Measurements from ENCODE around the gene TOB1.

TOB1 gene

GRCh38 chr17:50834429-50835300, 31.5 kb downstream of the TOB1 start:
- no peak for TF ChIP-seq CTCF (conservative IDR thresholded peaks at IDR 0.05; ENCODE audit: low read depth, low read length)
- H3K4me3 ChIP-seq (ENCODE audit: low read depth, low read length): peak overlapping the region; percentile 42
- peak; percentile 49 for DNase-seq (ENCODE audit: low read depth)

- no peak for TF ChIP-seq CTCF (conservative IDR thresholded peaks at IDR 0.05; ENCODE audit: low read depth, low read length)
- no peak for DNase-seq (ENCODE audit: low read depth)
- H3K4me3 ChIP-seq (ENCODE audit: low read depth, low read length): no peak overlapping the region
These were observed 32.4 kb downstream of the TOB1 start for GRCh38 chr17:50833510-50834428.

- H3K4me3 ChIP-seq (ENCODE audit: low read depth, low read length): no peak overlapping the region
- no peak for TF ChIP-seq CTCF (conservative IDR thresholded peaks at IDR 0.05; ENCODE audit: low read depth, low read length)
These were observed 33.2 kb downstream of the TOB1 start for GRCh38 chr17:50832864-50833381.

GRCh38 chr17:50832267-50832863, 33.8 kb downstream of the TOB1 start:
- H3K4me3 ChIP-seq (ENCODE audit: low read depth, low read length): no peak overlapping the region
- DNase-seq (ENCODE audit: low read depth): no peak
- no peak for TF ChIP-seq CTCF (conservative IDR thresholded peaks at IDR 0.05; ENCODE audit: low read depth, low read length)

More at GRCh38 chr17:50832864-50833381, 33.2 kb downstream of the TOB1 start:
- DNase-seq (ENCODE audit: low read depth): no peak

GRCh38 chr17:50831471-50831928, 34.7 kb downstream of the TOB1 start:
- no peak overlapping the region for H3K4me3 ChIP-seq (ENCODE audit: low read depth, low read length)
- TF ChIP-seq CTCF (conservative IDR thresholded peaks at IDR 0.05; ENCODE audit: low read depth, low read length): no peak
- peak; percentile 34 for DNase-seq (ENCODE audit: low read depth)

- peak; percentile 64 for DNase-seq (ENCODE audit: low read depth)
- no peak for TF ChIP-seq CTCF (conservative IDR thresholded peaks at IDR 0.05; ENCODE audit: low read depth, low read length)
- no peak overlapping the region for H3K4me3 ChIP-seq (ENCODE audit: low read depth, low read length)
These were observed 35.2 kb downstream of the TOB1 start for GRCh38 chr17:50830994-50831393.
